A549 (cell line): ENCODE data around the gene DDB1. TPM values are rescaled to one million over a fixed set of nuclear protein-coding genes. Genes with fewer than 3 reads are reported as not detected.

ENCODE experiments used
- ATAC-seq, 2 experiments: fragments of 200-7000 bp in 1 of 2; fragments of >200 bp in 1 of 2; cut with Nextera tagmentation in 1 of 2; cut with Tn5 transposase in 1 of 2; 3 replicates each; pipeline versions ENCODE4 v1.8.0 to v1.9.1; 2018 to 2020; ENCODE audit warnings: mild to moderate bottlenecking in 1 of 2, moderate library complexity in 1 of 2
- CTCF ChIA-PET: fragments of 300-600 bp; sonication (Branson Sonifier 250); formaldehyde crosslinking; extraction: SDS; loops from one replicate; lab custom pipeline; 2021; ENCODE audit warnings: antibody characterized with exemption, inconsistent platforms; lab: Yijun Ruan, JAX
- POLR2A ChIA-PET: fragments of 350-600 bp; formaldehyde crosslinking; extraction: SDS; loops from one replicate; lab custom pipeline; 2021; ENCODE audit warnings: antibody characterized with exemption, inconsistent platforms; lab: Yijun Ruan, JAX
- DNase-seq, 2 experiments: peaks; one replicate each; pipeline versions ENCODE4 v3.0.0 to v3.0.0-alpha.2; 2011 to 2016; ENCODE audit warnings: low read depth in 1 of 2, low spot score in 1 of 2
- FAIRE-seq: peaks from 2 replicates; lab custom pipeline; 2011; peaks lifted over from hg19 to GRCh38; lab: Jason Lieb, UNC
- H3K27ac ChIP-seq, 2 experiments: fragments of >200 bp; sonication (Bioruptor Twin); formaldehyde crosslinking; 3 replicates each; pipeline ENCODE4 v1.5.1; 2016 to 2017
- H3K4me1 ChIP-seq: fragments of >200 bp; sonication (Bioruptor Twin); formaldehyde crosslinking; 3 replicates; pipeline ENCODE4 v1.6.1; 2016
- H3K4me2 ChIP-seq: fragments of >200 bp; sonication (Bioruptor Twin); formaldehyde crosslinking; 3 replicates; pipeline ENCODE4 v1.6.1; 2016
- H3K4me3 ChIP-seq: fragments of >200 bp; sonication (Bioruptor Twin); formaldehyde crosslinking; 3 replicates; pipeline ENCODE4 v1.5.1; 2016
- H3K9me3 ChIP-seq: fragments of >200 bp; sonication (Bioruptor Twin); formaldehyde crosslinking; 3 replicates; pipeline ENCODE4 v1.6.1; 2016
- EHMT2 ChIP-seq: fragments of 200-600 bp; sonication (generic); IDR thresholded peaks from 2 replicates; pipeline ENCODE4 v1.6.1; 2016; ENCODE audit warnings: antibody characterized with exemption, low read depth, mild to moderate bottlenecking, moderate library complexity
- GATA3 ChIP-seq: IDR thresholded peaks from 2 replicates; pipeline ENCODE4 v1.6.1; 2012; ENCODE audit warnings: borderline replicate concordance
- HOXB13 ChIP-seq: fragments of 250-450 bp; sonication (Bioruptor Pico); IDR thresholded peaks from 2 replicates; pipeline ENCODE4 v1.5.0; 2020; ENCODE audit warnings: low read depth, mild to moderate bottlenecking, moderate library complexity
- KDM5A ChIP-seq: fragments of 200-600 bp; sonication (generic); IDR thresholded peaks from 2 replicates; pipeline ENCODE4 v1.6.1; 2016; ENCODE audit warnings: antibody characterized with exemption, mild to moderate bottlenecking
- MAFK ChIP-seq: fragments of 450-650 bp; IDR thresholded peaks from 2 replicates; pipeline ENCODE4 v1.6.1; 2014; ENCODE audit not compliant: partially characterized antibody
- MYC ChIP-seq: IDR thresholded peaks from 2 replicates; pipeline ENCODE4 v1.6.1; 2012; ENCODE audit warnings: mild to moderate bottlenecking, inconsistent platforms, low read length, improper control_type of control experiment, borderline replicate concordance
- RAD21 ChIP-seq, 2 experiments: fragments of >200 bp in 1 of 2; sonication (Bioruptor Twin) in 1 of 2; formaldehyde crosslinking in 1 of 2; IDR thresholded peaks in 1 of 2; conservative IDR thresholded peaks in 1 of 2; 2 replicates in 1 of 2; 3 replicates in 1 of 2; pipeline ENCODE4 v1.6.1; 2012 to 2018; ENCODE audit warnings: inconsistent platforms in 1 of 2
- RARB ChIP-seq: fragments of 250-450 bp; sonication (Bioruptor Pico); IDR thresholded peaks from 2 replicates; pipeline ENCODE4 v1.8.0; 2021; ENCODE audit warnings: mild to moderate bottlenecking, moderate library complexity
- RCOR1 ChIP-seq: fragments of 150-350 bp; IDR thresholded peaks from 2 replicates; pipeline ENCODE4 v1.6.1; 2014; ENCODE audit warnings: antibody characterized with exemption, low read length, low read depth
- SMC3 ChIP-seq: fragments of >200 bp; sonication (Bioruptor Twin); formaldehyde crosslinking; IDR thresholded peaks from 3 replicates; pipeline ENCODE4 v1.6.1; 2018; ENCODE audit warnings: inconsistent platforms
- SREBF2 ChIP-seq: fragments of 450-650 bp; IDR thresholded peaks from 2 replicates; pipeline ENCODE4 v1.6.1; 2014; ENCODE audit warnings: mild to moderate bottlenecking, moderate library complexity
- ZC3H11A ChIP-seq: fragments of 450-650 bp; IDR thresholded peaks from 2 replicates; pipeline ENCODE4 v1.6.1; 2014; ENCODE audit warnings: antibody characterized with exemption, mild to moderate bottlenecking
- ZNF302 ChIP-seq: fragments of 250-450 bp; sonication (Bioruptor Pico); IDR thresholded peaks from 2 replicates; pipeline ENCODE4 v1.9.0; 2021; ENCODE audit warnings: inconsistent platforms, mild to moderate bottlenecking, moderate library complexity
- ZSCAN20 ChIP-seq: fragments of 250-450 bp; sonication (Bioruptor Pico); IDR thresholded peaks from 2 replicates; pipeline ENCODE4 v1.8.0; 2022; ENCODE audit warnings: mild to moderate bottlenecking, moderate library complexity
- WGBS: methylation state at CpG from one replicate; pipeline ENCODE4 v1.1.6; 2017; ENCODE audit errors: missing lambda C conversion rate; 5-methylcytosine and 5-hydroxymethylcytosine counted together
- polyA plus RNA-seq, 4 experiments: library from polyadenylated mRNA; depleted of rRNA in 3 of 4; stranded (reverse); fragments of >200 nt; fragmentation: RNase III in 1 of 4; extraction: RNeasy Plus Mini Kit Qiagen cat#74134 plus additional on column Dnase treatment in 1 of 4; gene quantifications; 2 replicates in 3 of 4; 3 replicates in 1 of 4; pipeline ENCODE4 v1.2.3, GENCODE V29; 2011 to 2017
- TF ChIP-seq, protein P1 (sequence below): fragments of 200-600 bp; sonication (generic); IDR thresholded peaks from 2 replicates; pipeline ENCODE4 v1.6.1; 2016; ENCODE audit warnings: antibody characterized with exemption, mild to moderate bottlenecking, moderate library complexity
- TF ChIP-seq, protein P2 (sequence below): fragments of 150-350 bp; IDR thresholded peaks from 2 replicates; pipeline ENCODE4 v1.6.1; 2014; ENCODE audit warnings: low read depth, mild to moderate bottlenecking, low read length

The DDB1 gene
- polyA plus RNA-seq, 2 of the 4 experiments (the other 2 are of a cell fraction): 149 to 222 TPM

DNA sequence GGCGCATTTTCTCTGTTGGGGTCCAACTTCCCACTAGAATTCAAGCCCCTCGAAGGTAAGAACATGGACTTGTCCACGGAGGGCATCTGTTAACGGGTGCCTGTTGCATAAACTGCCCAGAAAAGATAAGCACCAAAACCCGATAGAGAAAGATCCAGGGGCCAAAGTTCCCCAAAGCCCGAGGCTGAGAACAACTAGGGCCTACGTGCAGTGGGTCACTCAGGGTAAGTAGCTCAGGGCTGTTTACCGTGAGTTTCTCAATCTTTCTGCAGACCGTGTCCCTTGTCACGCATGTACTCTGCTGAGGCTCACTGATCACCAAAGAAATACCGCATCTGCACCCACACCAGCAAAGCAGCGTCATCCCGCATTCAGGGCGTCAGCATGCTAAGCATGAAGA lies 67.5 kb downstream of the DDB1 start:
- ATAC-seq (no peak), DNase-seq (no peak), FAIRE-seq (no peak)
- POLR2A ChIA-PET: no interaction called here
- H3K9me3 ChIP-seq: no peaks in the 10 kb centered on the region
- TF ChIP-seq ZSCAN20 (CRISPR knock-in tag): no peak
- no peak for TF ChIP-seq HOXB13
- no peak for TF ChIP-seq RARB
- no peak for TF ChIP-seq MAFK
- TF ChIP-seq, protein P1, sequence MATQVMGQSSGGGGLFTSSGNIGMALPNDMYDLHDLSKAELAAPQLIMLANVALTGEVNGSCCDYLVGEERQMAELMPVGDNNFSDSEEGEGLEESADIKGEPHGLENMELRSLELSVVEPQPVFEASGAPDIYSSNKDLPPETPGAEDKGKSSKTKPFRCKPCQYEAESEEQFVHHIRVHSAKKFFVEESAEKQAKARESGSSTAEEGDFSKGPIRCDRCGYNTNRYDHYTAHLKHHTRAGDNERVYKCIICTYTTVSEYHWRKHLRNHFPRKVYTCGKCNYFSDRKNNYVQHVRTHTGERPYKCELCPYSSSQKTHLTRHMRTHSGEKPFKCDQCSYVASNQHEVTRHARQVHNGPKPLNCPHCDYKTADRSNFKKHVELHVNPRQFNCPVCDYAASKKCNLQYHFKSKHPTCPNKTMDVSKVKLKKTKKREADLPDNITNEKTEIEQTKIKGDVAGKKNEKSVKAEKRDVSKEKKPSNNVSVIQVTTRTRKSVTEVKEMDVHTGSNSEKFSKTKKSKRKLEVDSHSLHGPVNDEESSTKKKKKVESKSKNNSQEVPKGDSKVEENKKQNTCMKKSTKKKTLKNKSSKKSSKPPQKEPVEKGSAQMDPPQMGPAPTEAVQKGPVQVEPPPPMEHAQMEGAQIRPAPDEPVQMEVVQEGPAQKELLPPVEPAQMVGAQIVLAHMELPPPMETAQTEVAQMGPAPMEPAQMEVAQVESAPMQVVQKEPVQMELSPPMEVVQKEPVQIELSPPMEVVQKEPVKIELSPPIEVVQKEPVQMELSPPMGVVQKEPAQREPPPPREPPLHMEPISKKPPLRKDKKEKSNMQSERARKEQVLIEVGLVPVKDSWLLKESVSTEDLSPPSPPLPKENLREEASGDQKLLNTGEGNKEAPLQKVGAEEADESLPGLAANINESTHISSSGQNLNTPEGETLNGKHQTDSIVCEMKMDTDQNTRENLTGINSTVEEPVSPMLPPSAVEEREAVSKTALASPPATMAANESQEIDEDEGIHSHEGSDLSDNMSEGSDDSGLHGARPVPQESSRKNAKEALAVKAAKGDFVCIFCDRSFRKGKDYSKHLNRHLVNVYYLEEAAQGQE: no peak
- TF ChIP-seq SREBF2: no peak
- TF ChIP-seq GATA3: no peak
- H3K4me3 ChIP-seq: no peak overlapping the region
- H3K27ac ChIP-seq: no peak overlapping the region
- CTCF ChIA-PET: interaction anchor here (1.2 to 6.8 kb wide), 4 partner anchors 8 to 78 kb away, joined by 3 to 35 read pairs (median 4); no protein-coding TSS in a partner anchor
- H3K4me1 ChIP-seq: peaks cover 15% of the 10 kb centered on the region
- WGBS: 74% methylated on average over 14 of the region's 14 CpGs
- no peak overlapping the region for H3K4me2 ChIP-seq

DNA sequence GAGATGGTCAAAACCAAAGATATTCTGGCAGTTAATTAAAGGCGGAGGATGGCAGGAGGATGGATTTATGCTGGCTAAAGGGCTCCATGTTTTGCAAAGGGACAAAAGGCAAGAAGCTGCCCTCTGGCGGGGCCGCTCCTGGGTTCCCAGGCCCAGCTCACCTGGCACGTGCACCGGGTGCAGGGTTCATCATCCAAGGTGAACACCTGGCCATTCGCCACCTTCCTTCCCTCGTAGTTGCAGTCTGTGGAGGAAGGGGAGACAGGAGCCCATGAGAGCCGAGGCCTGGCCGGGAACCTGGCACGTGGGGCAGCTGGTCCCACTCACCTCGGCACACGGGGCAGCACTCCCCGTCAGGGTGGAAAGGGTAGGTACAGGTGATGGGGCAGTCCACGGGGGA lies 68.1 kb downstream of the DDB1 start:
- no peaks in the 10 kb centered on the region for H3K9me3 ChIP-seq
- peaks cover 15% of the 10 kb centered on the region for H3K4me1 ChIP-seq
- 89% methylated on average over 4 of the region's 14 CpGs for whole genome bisulfite sequencing
- DNase-seq (no peak), ATAC-seq (no peak), FAIRE-seq (no peak)
- POLR2A ChIA-PET: no interaction called here
- H3K27ac ChIP-seq: no peak overlapping the region
- no peak overlapping the region for H3K4me2 ChIP-seq
- no peak overlapping the region for H3K4me3 ChIP-seq
- CTCF ChIA-PET: interaction anchor here (1.2 to 6.8 kb wide), 4 partner anchors 8 to 78 kb away, joined by 3 to 35 read pairs (median 4); no protein-coding TSS in a partner anchor
- TF ChIP-seq ZNF302 (CRISPR knock-in tag) (no peak), EHMT2 (no peak)

DNA sequence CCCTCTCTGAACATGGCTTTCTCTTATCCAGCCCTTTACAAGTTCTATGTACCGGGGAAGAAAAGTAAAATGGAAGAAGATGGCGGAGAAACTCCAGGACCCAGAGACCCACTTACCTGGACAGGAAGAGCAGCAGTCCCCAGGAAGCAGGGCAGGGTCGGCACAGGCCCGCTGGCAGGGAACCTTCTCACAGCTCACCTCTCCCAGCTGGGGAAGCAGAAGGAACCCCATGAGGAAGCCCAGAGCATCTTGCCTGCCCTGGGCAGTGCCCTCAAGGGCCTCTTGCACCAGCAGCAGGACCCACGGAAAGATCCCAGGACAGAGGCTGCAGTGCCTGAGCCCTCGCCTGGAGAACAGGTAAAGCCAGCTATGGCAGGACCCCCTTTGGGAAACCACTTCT lies 68.5 kb downstream of the DDB1 start:
- ATAC-seq (0 out of 6 replicates have a peak, but pooled peaks of 1 of the 2 experiments have one; percentile 15), DNase-seq (no peak), FAIRE-seq (no peak)
- H3K9me3 ChIP-seq: no peaks in the 10 kb centered on the region
- no peak overlapping the region for H3K4me2 ChIP-seq
- POLR2A ChIA-PET: no interaction called here
- CTCF ChIA-PET: interaction anchor here (1.2 to 6.8 kb wide), 4 partner anchors 8 to 77 kb away, joined by 3 to 35 read pairs (median 4); no protein-coding TSS in a partner anchor
- WGBS: 94% methylated on average over 4 of the region's 6 CpGs
- H3K4me1 ChIP-seq: peaks cover 15% of the 10 kb centered on the region
- no peak overlapping the region for H3K4me3 ChIP-seq
- H3K27ac ChIP-seq: no peak overlapping the region
- TF ChIP-seq SREBF2 (no peak), RCOR1 (no peak)

DNA sequence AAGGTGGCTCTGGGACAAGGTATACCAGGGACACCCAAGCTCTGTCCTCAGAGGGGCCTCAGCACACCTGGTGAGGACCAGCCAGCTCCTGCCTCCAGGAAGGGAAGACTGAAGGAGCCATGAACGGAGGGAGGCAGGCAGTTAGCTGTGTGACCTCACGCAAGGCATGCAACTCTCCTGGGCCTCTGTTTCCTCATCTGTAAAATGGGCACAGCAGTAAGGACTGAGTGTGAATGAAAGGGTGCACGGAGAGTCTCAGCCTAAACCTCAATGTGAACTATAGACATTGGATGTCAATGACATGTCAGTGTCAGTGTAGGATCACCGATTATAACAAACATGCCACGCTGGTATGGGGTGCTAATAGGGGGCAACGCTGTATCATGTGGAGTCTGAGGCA lies 73.5 kb downstream of the DDB1 start:
- Histone ChIP-seq H3K4me3 (no peak overlapping the region), H3K9me3 (no peaks in the 10 kb centered on the region), H3K27ac (no peak overlapping the region), H3K4me1 (no peaks in the 10 kb centered on the region), H3K4me2 (no peak overlapping the region)
- CTCF ChIA-PET: interaction anchor here (0.7 to 1.0 kb wide), 3 partner anchors 13 to 129 kb away, joined by 3 to 4 read pairs (median 3); no protein-coding TSS in a partner anchor
- POLR2A ChIA-PET: no interaction called here
- TF ChIP-seq KDM5A (no peak), RAD21 (conservative IDR thresholded peaks at IDR 0.05 in 1 of 2, IDR thresholded peaks at IDR 0.05 in 1 of 2) (no peak), MYC (no peak), SREBF2 (no peak), SMC3 (no peak), ZC3H11A (no peak)
- TF ChIP-seq, protein P2, sequence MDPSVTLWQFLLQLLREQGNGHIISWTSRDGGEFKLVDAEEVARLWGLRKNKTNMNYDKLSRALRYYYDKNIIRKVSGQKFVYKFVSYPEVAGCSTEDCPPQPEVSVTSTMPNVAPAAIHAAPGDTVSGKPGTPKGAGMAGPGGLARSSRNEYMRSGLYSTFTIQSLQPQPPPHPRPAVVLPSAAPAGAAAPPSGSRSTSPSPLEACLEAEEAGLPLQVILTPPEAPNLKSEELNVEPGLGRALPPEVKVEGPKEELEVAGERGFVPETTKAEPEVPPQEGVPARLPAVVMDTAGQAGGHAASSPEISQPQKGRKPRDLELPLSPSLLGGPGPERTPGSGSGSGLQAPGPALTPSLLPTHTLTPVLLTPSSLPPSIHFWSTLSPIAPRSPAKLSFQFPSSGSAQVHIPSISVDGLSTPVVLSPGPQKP: no peak
- ATAC-seq (no peak), DNase-seq (no peak), FAIRE-seq (no peak)
- WGBS: 72% methylated on average over 6 of the region's 6 CpGs
